ENCODE data around the gene IL22RA1. TPM values are rescaled to one million over a fixed set of nuclear protein-coding genes. Genes with fewer than 3 reads are reported as not detected.

IL22RA1 gene
- total RNA-seq, 1 experiment from 2014 or later = 0.13 TPM

GRCh38 chr1:24186031-24186710 is 43.2 kb upstream of the IL22RA1 start:
- peaks cover 0 to 7% (median 0%) of the 10 kb centered on the region in 3 experiments; a peak in 2 of 7 replicates for H3K36me3 Mint-ChIP-seq (ENCODE audit: insufficient read depth in 1 of 3, low read depth in 3 of 3)
- Histone ChIP-seq H3K4ac (ENCODE audit: low read depth, low read length) (no peak overlapping the region), H3K14ac (ENCODE audit: insufficient read depth, low read length) (no peak overlapping the region), H4K20me1 (ENCODE audit: control insufficient read depth, insufficient read depth, insufficient read length) (no peaks in the 10 kb centered on the region), H4K5ac (ENCODE audit: insufficient read length, low read depth, low read length) (no peak overlapping the region), H3K56ac (ENCODE audit: insufficient read length, low read depth, low read length) (no peak overlapping the region), H4K91ac (ENCODE audit: insufficient read length, low read depth, low read length) (no peak overlapping the region), H3K27ac (ENCODE audit: insufficient read length, low read depth, low read length) (no peak overlapping the region), H2BK5ac (ENCODE audit: insufficient read length, low read length) (no peak overlapping the region), H3K23me2 (ENCODE audit: insufficient read length, low read depth, low read length, poor library complexity, severe bottlenecking) (peaks cover 11% of the 10 kb centered on the region), H2BK15ac (ENCODE audit: low read depth, low read length) (no peak overlapping the region), H3K79me1 (ENCODE audit: insufficient read depth, low read depth, low read length, poor library complexity, severe bottlenecking) (no peaks in the 10 kb centered on the region), H3K9ac (ENCODE audit: extremely low read depth, insufficient read length, low read length) (peak overlapping the region; percentile 61), H2BK20ac (ENCODE audit: low read depth, low read length, poor library complexity, severe bottlenecking) (no peak overlapping the region), H3K79me2 (ENCODE audit: insufficient read depth, low read length) (peaks cover 3% of the 10 kb centered on the region; the same call in 1 of the 2 replicates), H3T11ph (ENCODE audit: low read length) (no peak overlapping the region), H3K4me2 (ENCODE audit: insufficient read depth, insufficient read length, low read length) (peak overlapping the region; percentile 75), H2BK120ac (ENCODE audit: low read depth, low read length, poor library complexity, severe bottlenecking) (no peak overlapping the region), H2BK12ac (ENCODE audit: insufficient read length, low read depth, low read length) (no peak overlapping the region), H3K27me3 (ENCODE audit: insufficient read depth, low read length) (no peaks in the 10 kb centered on the region; the same call in 1 of the 2 replicates), H3K23ac (ENCODE audit: insufficient read length, low read depth, low read length) (no peak overlapping the region), H2AK5ac (ENCODE audit: insufficient read length, low read length) (no peak overlapping the region), H2AFZ (ENCODE audit: low read length) (no peak overlapping the region), H3K4me1 (ENCODE audit: insufficient read depth, low read length) (no peaks in the 10 kb centered on the region; the same call in 1 of the 2 replicates), H3K18ac (ENCODE audit: insufficient read length, low read depth, low read length) (no peak overlapping the region), H4K8ac (replicated peaks; ENCODE audit: insufficient read length, low read depth, low read length) (no peak overlapping the region), H3K9me3 (ENCODE audit: control insufficient read depth, low read depth, low read length) (no peaks in the 10 kb centered on the region)
- H3K9me3 Mint-ChIP-seq = peaks cover 0 to 3% of the 10 kb centered on the region in 2 experiments; a peak in 1 of 5 replicates
- H3K27ac Mint-ChIP-seq = peak overlapping the region in 1 of 3 experiments; percentile 13; a peak in 2 of 7 replicates
- peaks cover 11 to 27% of the 10 kb centered on the region in 2 experiments for H3K4me1 Mint-ChIP-seq
- H3K4me3 Mint-ChIP-seq = peak overlapping the region; percentile 78
- WGBS (ENCODE audit: extremely low coverage, insufficient read length, low lambda C conversion rate) = no CpG with 5 or more reads among the region's 13 CpGs
- TF ChIP-seq CTCF (conservative IDR thresholded peaks at IDR 0.05) = no peak
- peaks cover 5% of the 10 kb centered on the region for H3K27me3 Mint-ChIP-seq (ENCODE audit: low read depth)
- DNase-seq = no peak

Data from H9 (cell line).